K562 (cell line): Measurements from ENCODE around the gene NMRAL1. TPM values are rescaled to one million over a fixed set of nuclear protein-coding genes. Genes with fewer than 3 reads are reported as not detected.

Experiments used
- ESRRB ChIP-seq: fragments of 250-450 bp; sonication (Bioruptor Pico); IDR thresholded peaks from 2 replicates; pipeline ENCODE4 v1.5.0; 2020; ENCODE audit warnings: mild to moderate bottlenecking, moderate library complexity, borderline replicate concordance
- FOXK1 ChIP-seq: sonication (generic); formaldehyde crosslinking; IDR thresholded peaks from 2 replicates; pipeline ENCODE4 v1.8.0; 2022; ENCODE audit warnings: missing genetic modification reagents, mild to moderate bottlenecking, borderline replicate concordance
- STAT5B ChIP-seq: fragments of 250-450 bp; sonication (Bioruptor Pico); IDR thresholded peaks from 2 replicates; pipeline ENCODE4 v1.8.0; 2021; ENCODE audit warnings: mild to moderate bottlenecking, inconsistent platforms
- TAL1 ChIP-seq: fragments of 450-650 bp; IDR thresholded peaks from 2 replicates; pipeline ENCODE4 v1.6.1; 2016; ENCODE audit warnings: mild to moderate bottlenecking
- ZNF224 ChIP-seq: sonication (generic); formaldehyde crosslinking; IDR thresholded peaks from 2 replicates; pipeline ENCODE4 v1.8.0; 2022; ENCODE audit warnings: mild to moderate bottlenecking, missing genetic modification reagents
- ZNF408 ChIP-seq: fragments of 250-450 bp; sonication (Bioruptor Pico); IDR thresholded peaks from 2 replicates; pipeline ENCODE4 v1.4.0; 2020; ENCODE audit warnings: low read depth, mild to moderate bottlenecking, moderate library complexity
- ZNF561 ChIP-seq: fragments of 450-650 bp; formaldehyde crosslinking; conservative IDR thresholded peaks from 2 replicates; pipeline ENCODE4 v1.4.0; 2020; ENCODE audit warnings: mild to moderate bottlenecking, moderate library complexity
- polyA plus RNA-seq, 8 experiments: library from polyadenylated mRNA; depleted of rRNA in 4 of 8; stranded (reverse) in 5 of 8; unstranded in 3 of 8; fragments of >200 nt; fragmentation: Nextera tagmentation in 2 of 8; fragmentation: Illumina TruSeq in 1 of 8; extraction: Ambion mirVana in 2 of 8; extraction: Trizol in 1 of 8; gene quantifications; 2 replicates each; pipeline versions ENCODE4 v1.2.1 to v1.2.3, GENCODE V29; 2011 to 2014; ENCODE audit warnings: inconsistent platforms in 1 of 8, missing spikeins in 1 of 8
- total RNA-seq, 7 experiments: library from RNA; depleted of rRNA in 6 of 7; stranded (reverse); fragments of >200 nt in 6 of 7; fragmentation: Illumina TruSeq in 2 of 7; extraction: Trizol in 2 of 7; gene quantifications; 2 replicates each; pipeline versions ENCODE4 v1.2.1 to v1.2.3, GENCODE V29; 2011 to 2021; ENCODE audit warnings: low replicate concordance in 1 of 7
- TF ChIP-seq, protein P1 (sequence below): fragments of 450-650 bp; conservative IDR thresholded peaks from 2 replicates; pipeline ENCODE4 v1.6.1; 2016; ENCODE audit warnings: missing genetic modification characterization, low read depth, mild to moderate bottlenecking, missing compliant biosample characterization, moderate library complexity
- TF ChIP-seq, protein P2 (sequence below): sonication (generic); formaldehyde crosslinking; IDR thresholded peaks from 2 replicates; pipeline ENCODE4 v1.8.1; 2023; ENCODE audit warnings: mild to moderate bottlenecking, missing genetic modification reagents
- TF ChIP-seq, protein P3 (sequence below), 2 experiments: fragments of 450-650 bp in 1 of 2; IDR thresholded peaks; 2 replicates each; pipeline ENCODE4 v1.6.1; 2011 to 2017; ENCODE audit warnings: low read depth in 2 of 2, antibody characterized with exemption in 1 of 2, borderline replicate concordance in 1 of 2, low read length in 1 of 2, mild to moderate bottlenecking in 1 of 2, mixed read lengths in 1 of 2; ENCODE audit not compliant: control insufficient read depth in 1 of 2
- TF ChIP-seq, protein P4 (sequence below): fragments of 450-650 bp; formaldehyde crosslinking; IDR thresholded peaks from 2 replicates; pipeline ENCODE4 v1.4.0; 2022; ENCODE audit warnings: missing genetic modification characterization
- TF ChIP-seq, protein P5 (sequence below): fragments of 450-650 bp; IDR thresholded peaks from 2 replicates; pipeline ENCODE4 v1.7.0; 2016; ENCODE audit warnings: borderline replicate concordance
- TF ChIP-seq, protein P6 (sequence below): fragments of 450-650 bp; IDR thresholded peaks from 2 replicates; pipeline ENCODE4 v1.7.1; 2018; ENCODE audit warnings: mild to moderate bottlenecking, low read depth; ENCODE audit not compliant: partially characterized antibody

NMRAL1 gene
- total and polyA plus RNA-seq, 9 of the 15 experiments (the other 6 are each of a cell fraction or from before 2014, with no cell fraction given) = 6.3 to 116 (median 63.2) TPM

DNA sequence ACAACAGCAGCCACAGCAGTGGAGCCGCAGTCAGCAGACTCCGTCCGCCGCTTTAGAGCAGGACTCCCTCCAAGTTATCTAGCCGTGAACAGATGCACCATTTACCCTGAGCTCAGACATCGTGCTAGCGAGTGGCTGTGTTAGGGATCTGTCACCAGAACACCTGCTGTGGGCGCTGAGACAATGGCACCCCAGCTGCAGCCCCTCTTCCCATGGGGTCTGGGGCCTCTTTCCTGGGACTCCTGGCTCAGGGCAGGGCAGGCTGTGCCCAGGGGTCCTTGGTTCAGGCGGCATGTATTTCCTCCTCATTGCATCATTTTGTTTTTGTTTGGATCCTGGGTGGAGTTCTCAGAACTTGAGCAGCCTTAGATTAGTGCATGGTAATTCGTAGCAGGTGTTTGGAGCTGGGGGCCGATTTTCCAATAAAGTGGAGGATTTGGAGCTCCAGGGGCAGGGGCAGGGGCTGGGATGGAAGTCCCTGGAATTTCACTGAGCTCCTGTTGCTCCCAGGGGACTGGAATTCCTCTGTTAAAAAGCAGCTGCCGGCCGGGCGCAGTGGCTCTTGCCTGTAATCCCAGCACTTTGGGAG is 23.4 kb downstream of the NMRAL1 start (continued):
- TF ChIP-seq, protein P1, sequence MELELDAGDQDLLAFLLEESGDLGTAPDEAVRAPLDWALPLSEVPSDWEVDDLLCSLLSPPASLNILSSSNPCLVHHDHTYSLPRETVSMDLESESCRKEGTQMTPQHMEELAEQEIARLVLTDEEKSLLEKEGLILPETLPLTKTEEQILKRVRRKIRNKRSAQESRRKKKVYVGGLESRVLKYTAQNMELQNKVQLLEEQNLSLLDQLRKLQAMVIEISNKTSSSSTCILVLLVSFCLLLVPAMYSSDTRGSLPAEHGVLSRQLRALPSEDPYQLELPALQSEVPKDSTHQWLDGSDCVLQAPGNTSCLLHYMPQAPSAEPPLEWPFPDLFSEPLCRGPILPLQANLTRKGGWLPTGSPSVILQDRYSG (tag) = no peak
- TF ChIP-seq ZNF224 (no peak), ZNF561 (no peak), TAL1 (no peak), ZNF408 (CRISPR knock-in tag) (no peak), STAT5B (CRISPR knock-in tag) (no peak), ESRRB (CRISPR knock-in tag) (no peak), FOXK1 (no peak)
- TF ChIP-seq, protein P2, sequence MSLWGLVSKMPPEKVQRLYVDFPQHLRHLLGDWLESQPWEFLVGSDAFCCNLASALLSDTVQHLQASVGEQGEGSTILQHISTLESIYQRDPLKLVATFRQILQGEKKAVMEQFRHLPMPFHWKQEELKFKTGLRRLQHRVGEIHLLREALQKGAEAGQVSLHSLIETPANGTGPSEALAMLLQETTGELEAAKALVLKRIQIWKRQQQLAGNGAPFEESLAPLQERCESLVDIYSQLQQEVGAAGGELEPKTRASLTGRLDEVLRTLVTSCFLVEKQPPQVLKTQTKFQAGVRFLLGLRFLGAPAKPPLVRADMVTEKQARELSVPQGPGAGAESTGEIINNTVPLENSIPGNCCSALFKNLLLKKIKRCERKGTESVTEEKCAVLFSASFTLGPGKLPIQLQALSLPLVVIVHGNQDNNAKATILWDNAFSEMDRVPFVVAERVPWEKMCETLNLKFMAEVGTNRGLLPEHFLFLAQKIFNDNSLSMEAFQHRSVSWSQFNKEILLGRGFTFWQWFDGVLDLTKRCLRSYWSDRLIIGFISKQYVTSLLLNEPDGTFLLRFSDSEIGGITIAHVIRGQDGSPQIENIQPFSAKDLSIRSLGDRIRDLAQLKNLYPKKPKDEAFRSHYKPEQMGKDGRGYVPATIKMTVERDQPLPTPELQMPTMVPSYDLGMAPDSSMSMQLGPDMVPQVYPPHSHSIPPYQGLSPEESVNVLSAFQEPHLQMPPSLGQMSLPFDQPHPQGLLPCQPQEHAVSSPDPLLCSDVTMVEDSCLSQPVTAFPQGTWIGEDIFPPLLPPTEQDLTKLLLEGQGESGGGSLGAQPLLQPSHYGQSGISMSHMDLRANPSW = no peak
- TF ChIP-seq, protein P3, sequence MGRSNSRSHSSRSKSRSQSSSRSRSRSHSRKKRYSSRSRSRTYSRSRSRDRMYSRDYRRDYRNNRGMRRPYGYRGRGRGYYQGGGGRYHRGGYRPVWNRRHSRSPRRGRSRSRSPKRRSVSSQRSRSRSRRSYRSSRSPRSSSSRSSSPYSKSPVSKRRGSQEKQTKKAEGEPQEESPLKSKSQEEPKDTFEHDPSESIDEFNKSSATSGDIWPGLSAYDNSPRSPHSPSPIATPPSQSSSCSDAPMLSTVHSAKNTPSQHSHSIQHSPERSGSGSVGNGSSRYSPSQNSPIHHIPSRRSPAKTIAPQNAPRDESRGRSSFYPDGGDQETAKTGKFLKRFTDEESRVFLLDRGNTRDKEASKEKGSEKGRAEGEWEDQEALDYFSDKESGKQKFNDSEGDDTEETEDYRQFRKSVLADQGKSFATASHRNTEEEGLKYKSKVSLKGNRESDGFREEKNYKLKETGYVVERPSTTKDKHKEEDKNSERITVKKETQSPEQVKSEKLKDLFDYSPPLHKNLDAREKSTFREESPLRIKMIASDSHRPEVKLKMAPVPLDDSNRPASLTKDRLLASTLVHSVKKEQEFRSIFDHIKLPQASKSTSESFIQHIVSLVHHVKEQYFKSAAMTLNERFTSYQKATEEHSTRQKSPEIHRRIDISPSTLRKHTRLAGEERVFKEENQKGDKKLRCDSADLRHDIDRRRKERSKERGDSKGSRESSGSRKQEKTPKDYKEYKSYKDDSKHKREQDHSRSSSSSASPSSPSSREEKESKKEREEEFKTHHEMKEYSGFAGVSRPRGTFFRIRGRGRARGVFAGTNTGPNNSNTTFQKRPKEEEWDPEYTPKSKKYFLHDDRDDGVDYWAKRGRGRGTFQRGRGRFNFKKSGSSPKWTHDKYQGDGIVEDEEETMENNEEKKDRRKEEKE (IDR thresholded peaks at IDR 0.05; ENCODE audit: borderline replicate concordance in 1 of 2, control insufficient read depth in 1 of 2, low read depth in 2 of 2, low read length in 1 of 2) = no peak
- TF ChIP-seq, protein P4, sequence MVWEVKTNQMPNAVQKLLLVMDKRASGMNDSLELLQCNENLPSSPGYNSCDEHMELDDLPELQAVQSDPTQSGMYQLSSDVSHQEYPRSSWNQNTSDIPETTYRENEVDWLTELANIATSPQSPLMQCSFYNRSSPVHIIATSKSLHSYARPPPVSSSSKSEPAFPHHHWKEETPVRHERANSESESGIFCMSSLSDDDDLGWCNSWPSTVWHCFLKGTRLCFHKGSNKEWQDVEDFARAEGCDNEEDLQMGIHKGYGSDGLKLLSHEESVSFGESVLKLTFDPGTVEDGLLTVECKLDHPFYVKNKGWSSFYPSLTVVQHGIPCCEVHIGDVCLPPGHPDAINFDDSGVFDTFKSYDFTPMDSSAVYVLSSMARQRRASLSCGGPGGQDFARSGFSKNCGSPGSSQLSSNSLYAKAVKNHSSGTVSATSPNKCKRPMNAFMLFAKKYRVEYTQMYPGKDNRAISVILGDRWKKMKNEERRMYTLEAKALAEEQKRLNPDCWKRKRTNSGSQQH (CRISPR knock-in tag) = 0 out of 2 replicates have a peak, but pooled peaks have one; percentile 33
- TF ChIP-seq, protein P5, sequence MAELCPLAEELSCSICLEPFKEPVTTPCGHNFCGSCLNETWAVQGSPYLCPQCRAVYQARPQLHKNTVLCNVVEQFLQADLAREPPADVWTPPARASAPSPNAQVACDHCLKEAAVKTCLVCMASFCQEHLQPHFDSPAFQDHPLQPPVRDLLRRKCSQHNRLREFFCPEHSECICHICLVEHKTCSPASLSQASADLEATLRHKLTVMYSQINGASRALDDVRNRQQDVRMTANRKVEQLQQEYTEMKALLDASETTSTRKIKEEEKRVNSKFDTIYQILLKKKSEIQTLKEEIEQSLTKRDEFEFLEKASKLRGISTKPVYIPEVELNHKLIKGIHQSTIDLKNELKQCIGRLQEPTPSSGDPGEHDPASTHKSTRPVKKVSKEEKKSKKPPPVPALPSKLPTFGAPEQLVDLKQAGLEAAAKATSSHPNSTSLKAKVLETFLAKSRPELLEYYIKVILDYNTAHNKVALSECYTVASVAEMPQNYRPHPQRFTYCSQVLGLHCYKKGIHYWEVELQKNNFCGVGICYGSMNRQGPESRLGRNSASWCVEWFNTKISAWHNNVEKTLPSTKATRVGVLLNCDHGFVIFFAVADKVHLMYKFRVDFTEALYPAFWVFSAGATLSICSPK = no peak
- TF ChIP-seq, protein P6, sequence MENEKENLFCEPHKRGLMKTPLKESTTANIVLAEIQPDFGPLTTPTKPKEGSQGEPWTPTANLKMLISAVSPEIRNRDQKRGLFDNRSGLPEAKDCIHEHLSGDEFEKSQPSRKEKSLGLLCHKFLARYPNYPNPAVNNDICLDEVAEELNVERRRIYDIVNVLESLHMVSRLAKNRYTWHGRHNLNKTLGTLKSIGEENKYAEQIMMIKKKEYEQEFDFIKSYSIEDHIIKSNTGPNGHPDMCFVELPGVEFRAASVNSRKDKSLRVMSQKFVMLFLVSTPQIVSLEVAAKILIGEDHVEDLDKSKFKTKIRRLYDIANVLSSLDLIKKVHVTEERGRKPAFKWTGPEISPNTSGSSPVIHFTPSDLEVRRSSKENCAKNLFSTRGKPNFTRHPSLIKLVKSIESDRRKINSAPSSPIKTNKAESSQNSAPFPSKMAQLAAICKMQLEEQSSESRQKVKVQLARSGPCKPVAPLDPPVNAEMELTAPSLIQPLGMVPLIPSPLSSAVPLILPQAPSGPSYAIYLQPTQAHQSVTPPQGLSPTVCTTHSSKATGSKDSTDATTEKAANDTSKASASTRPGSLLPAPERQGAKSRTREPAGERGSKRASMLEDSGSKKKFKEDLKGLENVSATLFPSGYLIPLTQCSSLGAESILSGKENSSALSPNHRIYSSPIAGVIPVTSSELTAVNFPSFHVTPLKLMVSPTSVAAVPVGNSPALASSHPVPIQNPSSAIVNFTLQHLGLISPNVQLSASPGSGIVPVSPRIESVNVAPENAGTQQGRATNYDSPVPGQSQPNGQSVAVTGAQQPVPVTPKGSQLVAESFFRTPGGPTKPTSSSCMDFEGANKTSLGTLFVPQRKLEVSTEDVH = no peak
